T-helper 17 cell (primary cell): ENCODE measurements around the gene FBH1. TPM values are rescaled to one million over a fixed set of nuclear protein-coding genes. Genes with fewer than 3 reads are reported as not detected.
"Not testable (repeated sequence)": the region's sequence is repeated elsewhere in the genome, so short reads cannot be mapped to it uniquely, and the experiment has no call there.

Experiments
- ATAC-seq: fragments of 150-1000 bp; cut with Tn5 transposase; 2 replicates; pipeline ENCODE4 v1.10.0; 2021; ENCODE audit warnings: mild to moderate bottlenecking, moderate library complexity
- DNase-seq, 3 donors: peaks; one replicate each; pipeline versions ENCODE4 v3.0.0 to v3.0.0-alpha.2; 2020 to 2021
- H3K9me3 ChIP-seq: one replicate; pipeline ENCODE4 v1.7.0; 2013; ENCODE audit warnings: low read length, mild to moderate bottlenecking; ENCODE audit not compliant: control insufficient read depth, poor library complexity, severe bottlenecking
- H3K27ac Mint-ChIP-seq: one replicate; pipeline ENCODE4 v1.8.0; 2022; ENCODE audit warnings: mild to moderate bottlenecking, moderate library complexity, mixed read lengths
- H3K27me3 Mint-ChIP-seq: one replicate; pipeline ENCODE4 v1.8.0; 2022; ENCODE audit warnings: mixed read lengths
- H3K36me3 Mint-ChIP-seq: one replicate; pipeline ENCODE4 v1.8.0; 2022; ENCODE audit warnings: low read depth, mixed read lengths
- H3K4me1 Mint-ChIP-seq: one replicate; pipeline ENCODE4 v1.8.0; 2022; ENCODE audit warnings: mild to moderate bottlenecking, mixed read lengths
- H3K4me3 Mint-ChIP-seq: one replicate; pipeline ENCODE4 v1.8.0; 2022; ENCODE audit warnings: mild to moderate bottlenecking, moderate library complexity, mixed read lengths
- total RNA-seq, 4 donors: library from RNA in 2 of 4; stranded (reverse) in 2 of 4; gene quantifications; one replicate each; pipeline ENCODE4 v1.2.3 and lab custom pipeline; 2022 to 2026

FBH1 gene
- total RNA-seq (10 to 100 TPM; 51.6 to 69.0 TPM), total RNA-seq (lab: John Stamatoyannopoulos, UW) (81.3 to 130 reads per million in 2 donors)

- Mint-ChIP-seq H3K27ac (peak within 1 kb of the TSS; percentile 92), H3K4me3 (peak within 1 kb of the TSS; percentile 94), H3K4me1 (peaks cover 46% of the 10 kb centered on the region), H3K27me3 (no peaks in the 10 kb centered on the region), H3K36me3 (peaks cover 2% of the 10 kb centered on the region)
- H3K9me3 ChIP-seq = no peaks in the 10 kb centered on the region
- ATAC-seq (peak; percentile 90), DNase-seq (peak; percentile 97 to 98 (median 98))
These were observed at the start of gene FBH1, which contains the start of gene ANKRD16 for GRCh38 chr10:5889624-5890451. TSS of gene FBH1 (plus strand) at chr10:5890243. CDS start at chr10:5890346, 103 bp downstream. TSS of gene ANKRD16 (minus strand) at chr10:5889893. CDS start at chr10:5889354, 539 bp downstream.

- H3K4me1 Mint-ChIP-seq = peaks cover 4% of the 10 kb centered on the region
- H3K27ac Mint-ChIP-seq = peak overlapping the region; percentile 57
- no peaks in the 10 kb centered on the region for H3K36me3 Mint-ChIP-seq
- no peak overlapping the region for H3K4me3 Mint-ChIP-seq
- no peaks in the 10 kb centered on the region for H3K9me3 ChIP-seq
- DNase-seq (no peak), ATAC-seq (peak; percentile 75)
- H3K27me3 Mint-ChIP-seq = peaks cover 6% of the 10 kb centered on the region
These were observed 49.4 kb upstream of the FBH1 start for GRCh38 chr10:5840314-5841307.

GRCh38 chr10:5841965-5842364, 48.1 kb upstream of the FBH1 start:
- no peaks in the 10 kb centered on the region for H3K9me3 ChIP-seq
- ATAC-seq (no peak), DNase-seq (no peak)
- H3K27ac Mint-ChIP-seq = peak overlapping the region; percentile 57
- peaks cover 8% of the 10 kb centered on the region for H3K4me1 Mint-ChIP-seq
- H3K27me3 Mint-ChIP-seq = peaks cover 6% of the 10 kb centered on the region
- no peaks in the 10 kb centered on the region for H3K36me3 Mint-ChIP-seq
- no peak overlapping the region for H3K4me3 Mint-ChIP-seq

GRCh38 chr10:5843686-5844344, 46.2 kb upstream of the FBH1 start:
- no peaks in the 10 kb centered on the region for H3K36me3 Mint-ChIP-seq
- no peaks in the 10 kb centered on the region for H3K27me3 Mint-ChIP-seq
- H3K4me3 Mint-ChIP-seq = peak overlapping the region; percentile 28
- peaks cover 8% of the 10 kb centered on the region for H3K4me1 Mint-ChIP-seq
- ATAC-seq = no peak
- H3K9me3 ChIP-seq = no peaks in the 10 kb centered on the region
- peak overlapping the region; percentile 89 for H3K27ac Mint-ChIP-seq
- DNase-seq = no peak

GRCh38 chr10:5844345-5845055, 45.5 kb upstream of the FBH1 start:
- H3K4me3 Mint-ChIP-seq = peak overlapping the region; percentile 28
- no peaks in the 10 kb centered on the region for H3K36me3 Mint-ChIP-seq
- H3K27me3 Mint-ChIP-seq = no peaks in the 10 kb centered on the region
- peaks cover 8% of the 10 kb centered on the region for H3K4me1 Mint-ChIP-seq
- H3K9me3 ChIP-seq = no peaks in the 10 kb centered on the region
- ATAC-seq (no peak), DNase-seq (no peak)
- peak overlapping the region; percentile 89 for H3K27ac Mint-ChIP-seq

- not testable (repeated sequence) for H3K9me3 ChIP-seq, H3K4me1 Mint-ChIP-seq, ATAC-seq, H3K27me3 Mint-ChIP-seq, H3K4me3 Mint-ChIP-seq, H3K36me3 Mint-ChIP-seq, DNase-seq
- H3K27ac Mint-ChIP-seq = peak overlapping the region; percentile 34
These were observed 43.4 kb upstream of the FBH1 start for GRCh38 chr10:5846667-5847066.

GRCh38 chr10:5854131-5854475, 35.9 kb upstream of the FBH1 start:
- H3K9me3 ChIP-seq = no peaks in the 10 kb centered on the region
- no peak for DNase-seq
- no peak overlapping the region for H3K27ac Mint-ChIP-seq
- no peak overlapping the region for H3K4me3 Mint-ChIP-seq
- peaks cover 19% of the 10 kb centered on the region for H3K27me3 Mint-ChIP-seq
- H3K36me3 Mint-ChIP-seq = peaks cover 3% of the 10 kb centered on the region
- ATAC-seq = no peak
- H3K4me1 Mint-ChIP-seq = peaks cover 3% of the 10 kb centered on the region

- H3K36me3 Mint-ChIP-seq = peaks cover 3% of the 10 kb centered on the region
- peaks cover 19% of the 10 kb centered on the region for H3K27me3 Mint-ChIP-seq
- ATAC-seq = no peak
- no peak overlapping the region for H3K4me3 Mint-ChIP-seq
- no peak for DNase-seq
- no peaks in the 10 kb centered on the region for H3K9me3 ChIP-seq
- peak overlapping the region; percentile 34 for H3K27ac Mint-ChIP-seq
- H3K4me1 Mint-ChIP-seq = peaks cover 3% of the 10 kb centered on the region
These were observed 33.9 kb upstream of the FBH1 start for GRCh38 chr10:5855979-5856700.

GRCh38 chr10:5856701-5857004, 33.4 kb upstream of the FBH1 start:
- Mint-ChIP-seq H3K4me3 (no peak overlapping the region), H3K27me3 (peaks cover 19% of the 10 kb centered on the region), H3K36me3 (peaks cover 3% of the 10 kb centered on the region), H3K4me1 (peaks cover 3% of the 10 kb centered on the region), H3K27ac (no peak overlapping the region)
- ATAC-seq (no peak), DNase-seq (no peak)
- H3K9me3 ChIP-seq = no peaks in the 10 kb centered on the region

- DNase-seq = no peak
- ATAC-seq = no peak
- Mint-ChIP-seq H3K27me3 (peaks cover 10% of the 10 kb centered on the region), H3K36me3 (peaks cover 3% of the 10 kb centered on the region), H3K4me3 (no peak overlapping the region), H3K4me1 (no peaks in the 10 kb centered on the region), H3K27ac (no peak overlapping the region)
- H3K9me3 ChIP-seq = no peaks in the 10 kb centered on the region
These were observed 31.2 kb upstream of the FBH1 start for GRCh38 chr10:5858811-5859210.

- no peaks in the 10 kb centered on the region for H3K9me3 ChIP-seq
- Mint-ChIP-seq H3K27me3 (peaks cover 6% of the 10 kb centered on the region), H3K27ac (no peak overlapping the region), H3K4me3 (no peak overlapping the region), H3K36me3 (peaks cover 2% of the 10 kb centered on the region), H3K4me1 (no peaks in the 10 kb centered on the region)
- DNase-seq = no peak
- ATAC-seq = no peak
These were observed 30.0 kb upstream of the FBH1 start for GRCh38 chr10:5860066-5860465.

- Mint-ChIP-seq H3K4me1 (peaks cover 6% of the 10 kb centered on the region), H3K36me3 (peaks cover 4% of the 10 kb centered on the region), H3K27ac (no peak overlapping the region), H3K27me3 (no peaks in the 10 kb centered on the region), H3K4me3 (no peak overlapping the region)
- no peak for DNase-seq
- no peak for ATAC-seq
- no peaks in the 10 kb centered on the region for H3K9me3 ChIP-seq
These were observed 27.6 kb upstream of the FBH1 start for GRCh38 chr10:5862360-5862961.
